ENCODE measurements around the gene GNA15.

GNA15 gene

GRCh38 chr19:3121396-3121795 is 14.4 kb upstream of the GNA15 start:
- no peak for DNase-seq (ENCODE audit: low read depth)

- no peak for DNase-seq (ENCODE audit: low read depth)
Measured at GRCh38 chr19:3121821-3122511, 13.9 kb upstream of the GNA15 start.

- no peak for DNase-seq (ENCODE audit: low read depth)
Measured at GRCh38 chr19:3122512-3122870, 13.3 kb upstream of the GNA15 start.

- DNase-seq (ENCODE audit: low read depth): no peak
Measured at GRCh38 chr19:3123088-3123721, 12.6 kb upstream of the GNA15 start.

GRCh38 chr19:3123956-3124355 is 11.9 kb upstream of the GNA15 start:
- DNase-seq (ENCODE audit: low read depth): no peak

- DNase-seq (ENCODE audit: low read depth): no peak
Measured at GRCh38 chr19:3124630-3125029, 11.2 kb upstream of the GNA15 start.

GRCh38 chr19:3125900-3126524 is 9.8 kb upstream of the GNA15 start:
- peak; percentile 44 for DNase-seq (ENCODE audit: low read depth)

GRCh38 chr19:3129112-3129511 is 6.7 kb upstream of the GNA15 start:
- DNase-seq (ENCODE audit: low read depth): no peak

GRCh38 chr19:3131168-3131567 is 4.7 kb upstream of the GNA15 start:
- peak; percentile 25 for DNase-seq (ENCODE audit: low read depth)

GRCh38 chr19:3132971-3133792 is 2.7 kb upstream of the GNA15 start:
- DNase-seq (ENCODE audit: low read depth): peak; percentile 90

GRCh38 chr19:3133793-3134116 is 2.1 kb upstream of the GNA15 start:
- DNase-seq (ENCODE audit: low read depth): no peak

- DNase-seq (ENCODE audit: low read depth): no peak
Measured at GRCh38 chr19:3136684-3137055, 837 bp downstream of the GNA15 start.

- no peak for DNase-seq (ENCODE audit: low read depth)
Measured at GRCh38 chr19:3137119-3137518, 1.3 kb downstream of the GNA15 start.

GRCh38 chr19:3138268-3138667 is 2.4 kb downstream of the GNA15 start:
- no peak for DNase-seq (ENCODE audit: low read depth)

GRCh38 chr19:3140667-3141038 is 4.8 kb downstream of the GNA15 start:
- peak; percentile 25 for DNase-seq (ENCODE audit: low read depth)

- DNase-seq (ENCODE audit: low read depth): peak; percentile 28
Measured at GRCh38 chr19:3142292-3142670, 6.4 kb downstream of the GNA15 start.

GRCh38 chr19:3142781-3143337 is 7.0 kb downstream of the GNA15 start:
- DNase-seq (ENCODE audit: low read depth): no peak

GRCh38 chr19:3145909-3146676 is 10.3 kb downstream of the GNA15 start:
- DNase-seq (ENCODE audit: low read depth): no peak

- peak; percentile 21 for DNase-seq (ENCODE audit: low read depth)
Measured at GRCh38 chr19:3146677-3147100, 10.9 kb downstream of the GNA15 start.

- DNase-seq (ENCODE audit: low read depth): no peak
Measured at GRCh38 chr19:3148503-3148902, 12.7 kb downstream of the GNA15 start.

- DNase-seq (ENCODE audit: low read depth): no peak
Measured at GRCh38 chr19:3149089-3149488, 13.3 kb downstream of the GNA15 start.
